Retinal pigment epithelial cell (primary cell): ENCODE measurements around the gene CELSR1.

ENCODE experiments used
- DNase-seq: peaks from one replicate; pipeline ENCODE4 v3.0.0-alpha.2; 2010; ENCODE audit warnings: low read depth
- H3K4me3 ChIP-seq: 2 replicates; pipeline ENCODE4 v1.5.1; 2011; ENCODE audit warnings: mild to moderate bottlenecking, low read length, control low read depth, moderate library complexity
- TF ChIP-seq, protein P1 (sequence below): conservative IDR thresholded peaks from 2 replicates; pipeline ENCODE4 v1.5.1; 2011; ENCODE audit warnings: low read depth, low read length, control low read depth, inconsistent platforms

The CELSR1 gene

DNA sequence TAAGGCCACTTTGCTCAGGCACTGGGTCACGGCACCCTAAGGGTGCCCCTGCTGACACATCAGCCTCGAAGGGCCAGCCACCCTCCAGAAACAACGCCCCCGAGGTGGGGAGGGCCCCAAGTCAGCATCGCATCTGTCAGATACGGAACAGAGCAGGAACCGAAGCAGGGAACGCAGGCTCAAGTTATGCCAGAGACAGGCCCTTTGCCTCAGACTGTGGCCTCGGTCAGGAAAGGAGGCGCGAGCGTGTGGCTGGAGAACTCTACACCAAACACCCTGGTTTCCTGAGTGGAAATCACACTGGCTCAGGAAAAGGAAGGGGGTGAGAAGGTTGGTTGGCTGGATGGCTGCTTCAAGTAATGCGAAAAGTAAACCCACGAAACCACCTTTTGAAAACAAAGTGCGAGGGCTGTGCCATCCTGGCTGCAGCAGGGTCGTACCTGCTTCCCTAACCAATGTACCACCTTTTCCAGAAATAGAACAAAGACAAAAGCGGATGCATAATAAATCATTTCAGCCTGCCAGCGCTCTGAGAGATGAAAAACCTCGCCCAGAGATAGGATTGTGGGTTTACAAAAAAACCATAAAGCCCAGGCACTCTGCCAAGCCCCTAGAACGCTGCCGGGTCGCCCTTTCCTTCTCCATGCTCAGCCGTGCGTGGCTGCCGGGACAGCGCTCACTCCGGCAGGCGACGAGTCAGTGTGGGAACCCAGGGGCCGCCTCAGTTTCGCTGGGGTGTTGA lies 163.3 kb downstream of the CELSR1 start:
- TF ChIP-seq, protein P1, sequence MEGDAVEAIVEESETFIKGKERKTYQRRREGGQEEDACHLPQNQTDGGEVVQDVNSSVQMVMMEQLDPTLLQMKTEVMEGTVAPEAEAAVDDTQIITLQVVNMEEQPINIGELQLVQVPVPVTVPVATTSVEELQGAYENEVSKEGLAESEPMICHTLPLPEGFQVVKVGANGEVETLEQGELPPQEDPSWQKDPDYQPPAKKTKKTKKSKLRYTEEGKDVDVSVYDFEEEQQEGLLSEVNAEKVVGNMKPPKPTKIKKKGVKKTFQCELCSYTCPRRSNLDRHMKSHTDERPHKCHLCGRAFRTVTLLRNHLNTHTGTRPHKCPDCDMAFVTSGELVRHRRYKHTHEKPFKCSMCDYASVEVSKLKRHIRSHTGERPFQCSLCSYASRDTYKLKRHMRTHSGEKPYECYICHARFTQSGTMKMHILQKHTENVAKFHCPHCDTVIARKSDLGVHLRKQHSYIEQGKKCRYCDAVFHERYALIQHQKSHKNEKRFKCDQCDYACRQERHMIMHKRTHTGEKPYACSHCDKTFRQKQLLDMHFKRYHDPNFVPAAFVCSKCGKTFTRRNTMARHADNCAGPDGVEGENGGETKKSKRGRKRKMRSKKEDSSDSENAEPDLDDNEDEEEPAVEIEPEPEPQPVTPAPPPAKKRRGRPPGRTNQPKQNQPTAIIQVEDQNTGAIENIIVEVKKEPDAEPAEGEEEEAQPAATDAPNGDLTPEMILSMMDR = no peak
- DNase-seq = no peak
- H3K4me3 ChIP-seq = no peak overlapping the region

DNA sequence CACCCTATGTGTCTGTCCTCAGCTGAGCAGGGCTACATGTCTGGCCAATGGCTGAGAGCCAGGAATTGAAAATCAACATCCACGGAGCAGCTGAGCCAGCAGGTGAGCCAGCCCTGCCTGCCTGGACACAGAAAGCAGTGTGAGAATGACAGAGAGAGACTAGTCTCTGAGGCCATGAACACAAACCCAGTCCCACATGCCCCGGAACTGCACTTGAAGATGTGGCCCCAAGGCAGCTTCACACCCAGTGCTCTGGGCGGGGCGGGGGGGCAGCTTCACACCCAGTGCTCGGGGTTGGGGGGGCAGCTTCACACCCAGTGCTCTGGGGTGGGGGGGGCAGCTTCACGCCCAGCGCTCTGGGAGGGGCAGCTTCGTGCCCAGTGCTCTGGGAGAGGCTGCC lies 164.3 kb downstream of the CELSR1 start:
- no peak overlapping the region for H3K4me3 ChIP-seq
- TF ChIP-seq, protein P1 = no peak
- no peak for DNase-seq

DNA sequence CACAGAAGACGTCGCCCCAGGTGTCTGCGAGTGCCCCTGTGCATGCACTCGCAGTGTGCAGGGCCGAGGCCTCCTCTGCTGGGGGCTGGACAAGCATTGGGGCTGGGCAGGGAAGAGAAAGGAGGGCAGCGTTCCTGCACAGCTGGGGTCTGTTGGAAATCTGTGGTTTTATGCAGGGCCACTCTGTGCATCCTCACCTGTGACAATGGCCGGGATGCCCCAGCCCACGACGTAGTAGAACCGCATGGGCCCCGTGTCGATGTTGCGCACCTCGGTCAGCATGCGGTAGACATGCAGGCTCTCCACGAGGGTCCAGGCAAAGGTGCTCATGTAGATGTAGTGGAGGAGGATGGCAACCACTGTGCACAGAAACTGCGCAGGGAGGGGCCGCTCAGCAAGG lies 164.7 kb downstream of the CELSR1 start:
- TF ChIP-seq, protein P1 = no peak
- no peak overlapping the region for H3K4me3 ChIP-seq
- no peak for DNase-seq

DNA sequence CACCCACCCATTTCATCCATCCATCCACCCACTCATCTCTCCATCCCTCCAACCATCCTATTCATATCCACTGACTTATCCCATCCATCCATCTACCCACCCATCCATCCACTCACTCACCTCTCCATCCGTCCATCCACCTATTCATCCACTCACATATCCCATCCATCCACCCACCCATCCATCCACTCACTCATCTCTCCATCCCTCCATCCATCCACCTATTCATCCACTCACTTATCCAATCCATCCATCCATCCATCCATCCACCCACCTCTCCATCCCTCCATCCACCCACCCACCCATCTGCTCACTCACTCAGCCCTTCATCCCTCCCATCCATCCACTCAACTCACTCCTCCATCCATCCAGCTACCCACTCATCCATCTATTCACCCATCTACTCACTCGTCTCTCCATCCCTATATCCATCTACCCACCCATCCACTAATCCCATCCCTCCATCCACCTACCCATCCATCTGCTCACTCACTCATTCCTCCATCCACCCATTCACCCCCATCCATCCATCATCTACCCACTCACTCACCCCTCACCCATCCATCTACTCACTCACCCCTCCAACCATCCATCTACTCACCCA lies 165.7 kb downstream of the CELSR1 start:
- TF ChIP-seq, protein P1 = no peak
- no peak for DNase-seq
- no peak overlapping the region for H3K4me3 ChIP-seq

DNA sequence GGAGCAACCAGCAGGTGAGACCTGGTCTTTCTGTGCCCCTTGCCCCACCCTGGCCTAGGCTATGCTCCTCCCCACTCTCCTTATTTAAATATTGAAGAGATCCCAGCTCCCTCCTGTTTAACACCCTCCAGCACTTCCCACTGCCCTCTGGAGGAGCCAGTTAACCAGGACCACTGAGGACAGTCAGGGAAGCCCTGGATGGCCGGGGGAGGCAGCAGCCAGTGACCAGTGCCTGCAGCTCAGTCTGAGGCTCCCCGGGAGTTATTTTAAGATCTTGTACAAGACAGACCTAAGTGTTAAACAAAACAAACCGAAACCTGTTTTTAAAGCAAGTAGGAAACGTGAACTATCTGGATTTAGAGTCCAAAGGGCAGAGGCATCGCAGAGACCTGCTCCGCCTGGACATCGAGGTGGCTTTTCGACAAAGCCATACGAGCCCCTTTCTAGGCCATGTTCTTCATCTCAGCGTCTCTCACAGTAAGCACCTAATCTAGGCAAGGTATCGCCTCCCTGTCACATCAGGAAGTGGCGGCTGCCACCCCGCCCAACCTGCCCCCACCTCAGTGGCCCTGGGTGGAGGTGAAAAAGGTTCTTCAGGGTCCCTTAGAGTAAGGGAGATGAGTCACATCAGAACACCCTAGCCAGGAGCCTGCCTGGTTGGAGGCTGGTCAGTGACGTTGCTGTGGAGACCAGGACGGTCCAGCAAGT lies 166.7 kb downstream of the CELSR1 start:
- no peak for DNase-seq
- TF ChIP-seq, protein P1 = no peak
- no peak overlapping the region for H3K4me3 ChIP-seq

DNA sequence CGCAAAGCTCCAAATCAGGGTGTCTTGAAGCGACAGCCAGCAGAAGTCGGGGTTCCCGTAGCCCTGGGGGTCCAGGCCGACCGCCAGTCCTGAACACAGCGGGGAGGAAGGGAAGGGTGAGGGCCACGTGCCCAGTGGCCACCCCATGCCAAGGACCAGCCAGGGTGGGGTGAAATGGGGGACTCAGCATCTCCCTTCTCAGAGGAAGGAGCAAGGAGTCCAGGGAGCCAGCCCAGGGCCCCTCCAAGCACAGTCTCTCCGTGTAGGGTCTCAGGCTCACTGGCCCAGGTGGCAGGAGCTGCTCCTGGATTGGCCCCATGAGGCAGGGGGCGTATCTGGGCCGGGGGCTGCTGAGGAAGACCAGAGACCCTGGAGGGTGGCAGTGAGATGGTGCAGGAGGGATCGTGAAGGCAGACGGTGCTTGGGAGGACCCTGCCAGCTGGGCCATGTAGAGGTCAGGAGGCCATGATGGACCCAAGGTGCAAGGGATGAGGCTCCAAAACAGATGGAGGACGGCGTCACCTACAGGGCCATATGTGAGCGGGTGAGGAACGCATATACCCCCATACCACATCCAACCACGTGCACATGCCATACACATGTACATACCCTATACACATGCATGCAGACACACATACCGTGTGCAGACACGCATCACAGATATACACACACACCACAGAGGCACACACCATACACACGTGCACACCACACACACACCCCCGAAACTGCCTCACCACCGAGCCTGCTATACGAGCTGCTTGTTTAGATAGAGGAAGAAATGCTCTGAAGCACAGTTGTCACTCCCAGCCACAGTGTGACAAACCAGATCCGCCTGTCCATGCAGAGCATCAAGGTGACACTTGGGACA lies 167.5 kb downstream of the CELSR1 start:
- no peak overlapping the region for H3K4me3 ChIP-seq
- no peak for DNase-seq
- TF ChIP-seq, protein P1 = no peak
